HL-60/S4 treated with retinoic acid at 250 ng/mL for 4 days and 3 days (cell line): ENCODE measurements around the gene ZDHHC14.
"Not testable (repeated sequence)": the region's sequence is repeated elsewhere in the genome, so short reads cannot be mapped to it uniquely, and the experiment has no call there.

ENCODE experiments used
- in situ Hi-C: fragments of 300-500 bp; cut with MboI; formaldehyde crosslinking; loops from 2 replicates; pipeline ENCODE4 v1.7.0; 2022; ENCODE audit warnings: low sequenced_read_pairs

The ZDHHC14 gene

DNA sequence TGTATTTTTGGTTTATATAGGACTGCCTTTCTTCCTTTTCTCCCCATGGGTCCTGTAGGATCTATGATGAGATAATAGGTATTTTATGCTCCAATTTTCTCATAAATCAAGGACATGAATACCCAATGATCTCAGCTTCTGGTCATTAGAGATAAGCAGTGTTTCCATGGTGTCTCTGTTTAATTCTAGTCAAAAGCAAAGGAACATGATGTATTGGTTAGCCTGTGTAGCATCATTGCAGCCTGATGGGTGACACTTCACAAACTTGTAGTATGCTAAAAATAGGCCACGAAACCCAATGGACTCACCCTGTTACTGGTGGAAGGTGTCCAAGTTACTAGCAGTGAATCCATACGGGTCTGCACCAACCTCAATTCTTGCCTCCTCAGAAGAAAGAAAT, 325.9 kb downstream of the ZDHHC14 start:
- in situ Hi-C loops: no loop called here

DNA sequence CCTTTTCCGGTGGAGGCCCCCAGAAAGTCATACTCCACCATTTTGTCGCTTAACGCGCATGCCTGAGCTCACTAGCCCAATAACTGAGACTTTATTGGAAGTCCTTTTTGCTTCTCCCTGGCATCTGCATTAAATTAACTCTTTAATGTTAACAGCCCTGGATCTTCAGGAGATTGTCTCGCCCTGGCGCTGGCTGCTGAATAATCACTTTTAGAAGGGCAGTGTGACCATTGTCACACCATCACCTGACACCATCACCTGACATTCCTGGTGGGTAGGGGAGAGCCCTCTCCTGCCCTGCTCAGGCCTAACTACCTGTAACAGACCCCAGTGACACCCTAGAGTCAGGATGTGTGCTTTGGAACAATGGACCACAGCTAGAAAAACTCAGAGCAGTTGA, 326.6 kb downstream of the ZDHHC14 start:
- in situ Hi-C loops: no loop called here

DNA sequence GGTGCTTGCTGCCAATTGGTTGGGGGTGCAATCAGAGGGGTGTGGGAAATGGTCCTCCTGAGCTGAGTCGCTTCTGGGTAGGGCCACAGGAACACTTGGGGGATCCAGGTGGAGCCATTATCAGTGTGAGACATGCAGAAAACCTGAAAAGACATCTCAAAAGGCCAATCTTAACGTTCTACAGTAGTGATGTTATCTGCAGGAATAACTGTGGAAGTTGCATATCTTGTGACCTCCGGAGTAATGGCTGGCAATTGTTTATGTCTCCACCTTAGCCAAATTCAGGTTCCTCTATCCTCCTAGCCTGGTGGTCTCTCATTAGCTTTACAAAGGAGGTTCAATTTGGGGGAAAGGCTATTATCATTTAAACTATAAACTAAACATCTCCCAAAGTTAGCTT, 327.2 kb downstream of the ZDHHC14 start:
- in situ Hi-C loops: no loop called here

- in situ Hi-C loops: no loop called here
Observed at GRCh38 chr6:157708933-157709332, 327.9 kb downstream of the ZDHHC14 start.

- in situ Hi-C loops: no loop called here
Observed at GRCh38 chr6:157709555-157709954, 328.6 kb downstream of the ZDHHC14 start.

DNA sequence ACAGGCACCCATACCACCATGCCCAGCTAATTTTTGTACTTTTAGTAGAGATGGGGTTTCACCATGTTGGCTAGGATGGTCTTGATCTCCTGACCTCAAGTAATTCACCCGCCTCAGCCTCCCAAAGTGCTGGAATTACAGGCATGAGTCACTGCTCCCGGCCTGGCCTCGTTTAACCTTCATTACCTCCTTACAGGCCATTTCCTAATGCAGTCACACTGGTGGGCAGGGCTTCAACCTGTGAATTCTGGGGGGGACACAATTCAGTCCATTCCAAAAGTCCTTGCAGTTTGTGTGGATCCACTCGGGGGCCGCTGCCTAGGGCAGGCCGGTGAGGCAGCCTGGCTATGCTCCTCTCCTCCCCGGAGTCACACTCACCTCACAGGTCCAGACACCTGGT, 329.6 kb downstream of the ZDHHC14 start:
- in situ Hi-C loops: no loop called here

DNA sequence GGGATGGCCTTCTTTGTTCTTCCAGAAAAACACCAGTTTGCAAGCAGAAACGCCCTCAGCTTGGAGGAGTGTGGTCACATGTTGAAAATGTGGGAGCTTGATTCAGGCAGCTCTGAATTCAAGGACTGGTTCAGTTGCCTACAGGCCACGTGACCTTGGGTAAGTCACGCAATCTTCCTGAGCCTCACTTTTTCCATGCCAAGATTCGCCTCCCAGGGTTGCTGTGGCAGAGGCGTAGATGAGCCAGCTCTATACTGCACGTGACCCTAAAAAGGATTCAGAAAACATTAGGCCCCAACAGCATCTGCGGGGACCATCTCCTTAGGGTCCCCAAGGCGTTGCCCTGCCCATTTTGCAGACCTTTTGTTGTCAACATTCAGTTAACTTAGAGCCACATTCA, 330.1 kb downstream of the ZDHHC14 start:
- in situ Hi-C loops: no loop called here

- in situ Hi-C loops: no loop called here
Observed at GRCh38 chr6:157712585-157713295, 331.8 kb downstream of the ZDHHC14 start.

DNA sequence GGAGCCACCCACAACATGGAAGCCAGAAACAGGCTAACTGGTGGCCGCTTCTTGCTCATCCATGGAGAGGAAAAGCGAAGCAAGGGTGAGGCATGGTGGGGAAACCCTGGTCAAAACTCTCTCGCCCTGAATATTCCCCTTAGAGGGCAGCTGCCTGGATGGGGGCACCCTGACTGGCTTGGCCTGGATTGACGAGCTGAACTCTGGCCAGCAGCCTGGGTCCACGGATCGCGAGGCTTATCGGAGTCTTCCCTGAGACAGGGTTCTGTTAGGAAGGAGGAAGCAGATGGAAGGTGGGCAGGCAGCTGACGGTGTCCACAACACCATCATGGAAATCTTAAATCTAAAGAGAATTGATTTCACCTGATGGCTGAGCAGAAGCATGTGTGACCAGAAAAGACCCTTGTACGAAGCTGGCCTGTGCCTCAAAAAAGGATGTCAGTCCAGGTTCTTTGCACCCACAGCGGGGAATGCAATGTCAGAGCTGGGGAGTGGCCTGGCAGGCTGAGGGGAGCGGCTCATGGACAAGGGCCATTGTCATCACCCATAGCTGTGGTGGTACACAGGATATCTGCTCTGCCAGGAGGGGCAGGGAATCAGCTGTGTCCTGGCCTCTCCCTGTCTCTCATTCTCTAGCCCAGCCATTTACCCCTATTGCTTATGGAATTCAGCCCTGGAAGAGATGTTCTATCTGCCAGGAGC, 332.6 kb downstream of the ZDHHC14 start:
- in situ Hi-C loops: no loop called here

DNA sequence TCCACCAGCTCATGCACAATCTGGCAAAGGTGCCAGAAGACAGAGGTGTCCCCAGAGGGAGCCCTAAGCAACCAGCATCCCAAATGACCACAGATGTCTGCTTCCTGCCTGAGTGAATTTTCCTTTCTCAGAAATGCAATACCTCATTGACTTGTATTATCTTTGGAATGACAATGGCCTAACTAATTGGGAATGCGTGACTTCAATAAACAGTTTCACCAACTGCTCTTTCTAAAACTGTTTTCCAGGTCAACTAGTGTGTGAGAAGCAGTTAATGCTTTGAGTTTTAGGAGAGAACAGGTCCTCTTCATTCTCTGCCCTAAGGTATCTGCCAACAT, 333.1 kb downstream of the ZDHHC14 start:
- in situ Hi-C loops: no loop called here

- in situ Hi-C loops: no loop called here
Observed at GRCh38 chr6:157715728-157716164, 334.8 kb downstream of the ZDHHC14 start.

DNA sequence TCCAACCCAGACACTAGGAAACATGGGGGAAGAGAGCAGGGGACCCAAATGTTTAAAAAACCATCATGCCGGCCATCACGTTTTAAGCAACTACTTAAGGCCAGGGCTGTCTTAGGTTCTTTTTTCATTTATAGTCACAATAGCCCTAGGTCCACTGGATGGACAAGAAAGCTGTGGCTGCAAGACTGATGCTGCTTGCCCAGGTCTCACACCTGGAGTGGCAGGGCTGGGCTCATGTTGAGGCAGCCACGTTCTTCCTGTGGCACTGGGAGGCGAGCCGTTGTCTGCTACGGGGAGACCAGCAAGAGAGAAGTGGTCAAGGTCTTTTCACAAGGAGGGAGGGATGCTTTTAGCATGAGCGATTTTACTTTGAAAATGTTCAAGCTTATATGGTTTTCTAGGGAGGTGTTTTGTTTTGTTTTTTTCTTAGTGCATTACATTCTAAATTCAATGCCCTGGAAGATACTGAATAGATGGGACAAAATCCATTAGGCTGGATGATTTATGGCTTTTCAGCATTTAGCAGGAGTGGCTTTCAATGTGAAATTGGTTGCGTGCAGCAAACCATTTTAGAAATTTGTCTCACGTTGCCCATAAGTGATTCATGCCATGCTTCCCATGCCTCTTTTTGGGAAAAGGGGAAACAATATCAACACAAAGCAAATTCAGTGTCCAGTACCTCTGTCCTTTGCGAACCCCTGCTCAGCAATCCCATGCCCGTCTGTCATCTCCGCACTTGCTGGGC, 335.4 kb downstream of the ZDHHC14 start:
- in situ Hi-C loops: no loop called here

DNA sequence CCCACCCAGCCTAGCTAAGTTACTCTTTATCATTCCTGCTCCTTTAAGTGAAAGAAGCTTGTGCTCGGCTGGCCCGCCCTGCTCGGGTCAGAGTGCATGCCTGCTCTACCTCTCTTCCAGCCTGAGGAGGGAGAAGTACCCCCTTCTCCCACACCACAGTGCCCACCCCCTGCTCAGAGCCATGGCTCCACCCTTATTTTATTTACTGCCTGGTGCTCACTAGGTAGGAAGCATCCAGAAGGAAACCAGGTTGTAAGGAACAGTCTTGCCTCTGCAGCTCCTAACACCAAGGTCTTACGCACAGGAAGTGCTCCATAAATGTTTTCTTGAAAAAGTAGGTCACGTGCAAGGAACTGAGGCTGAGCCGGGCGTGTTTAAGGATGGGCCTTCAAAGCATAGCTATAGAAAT, 336.4 kb downstream of the ZDHHC14 start:
- in situ Hi-C loops: no loop called here

- in situ Hi-C loops: no loop called here
Observed at GRCh38 chr6:157718503-157719187, 337.7 kb downstream of the ZDHHC14 start.

- in situ Hi-C loops: not testable (repeated sequence)
Observed at GRCh38 chr6:157720964-157721363, 340.0 kb downstream of the ZDHHC14 start.

DNA sequence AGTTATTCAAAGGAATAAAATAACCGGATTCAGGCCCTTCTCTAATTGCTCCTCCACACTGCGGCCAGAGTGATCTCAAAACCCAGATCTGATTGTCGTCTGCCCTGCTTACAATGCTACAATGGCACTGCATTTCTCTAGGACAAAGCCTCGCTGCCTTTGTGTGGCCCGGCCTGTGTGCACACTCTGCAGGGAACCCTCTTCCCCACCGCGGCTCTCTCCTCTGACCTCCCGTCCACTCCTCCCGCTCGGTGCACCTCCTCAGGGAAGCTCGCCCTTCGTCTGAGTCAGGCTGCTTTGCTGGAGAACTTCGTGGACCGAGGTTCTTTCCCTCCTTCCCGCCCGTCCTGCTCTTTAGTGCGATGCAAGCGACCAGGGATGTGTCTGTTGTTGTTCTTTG, 340.4 kb downstream of the ZDHHC14 start:
- in situ Hi-C loops: no loop called here

- in situ Hi-C loops: no loop called here
Observed at GRCh38 chr6:157721830-157722229, 340.8 kb downstream of the ZDHHC14 start.

- in situ Hi-C loops: no loop called here
Observed at GRCh38 chr6:157723376-157723775, 342.4 kb downstream of the ZDHHC14 start.

GRCh38 chr6:157724138-157724820, 343.3 kb downstream of the ZDHHC14 start:
- in situ Hi-C loops: no loop called here

DNA sequence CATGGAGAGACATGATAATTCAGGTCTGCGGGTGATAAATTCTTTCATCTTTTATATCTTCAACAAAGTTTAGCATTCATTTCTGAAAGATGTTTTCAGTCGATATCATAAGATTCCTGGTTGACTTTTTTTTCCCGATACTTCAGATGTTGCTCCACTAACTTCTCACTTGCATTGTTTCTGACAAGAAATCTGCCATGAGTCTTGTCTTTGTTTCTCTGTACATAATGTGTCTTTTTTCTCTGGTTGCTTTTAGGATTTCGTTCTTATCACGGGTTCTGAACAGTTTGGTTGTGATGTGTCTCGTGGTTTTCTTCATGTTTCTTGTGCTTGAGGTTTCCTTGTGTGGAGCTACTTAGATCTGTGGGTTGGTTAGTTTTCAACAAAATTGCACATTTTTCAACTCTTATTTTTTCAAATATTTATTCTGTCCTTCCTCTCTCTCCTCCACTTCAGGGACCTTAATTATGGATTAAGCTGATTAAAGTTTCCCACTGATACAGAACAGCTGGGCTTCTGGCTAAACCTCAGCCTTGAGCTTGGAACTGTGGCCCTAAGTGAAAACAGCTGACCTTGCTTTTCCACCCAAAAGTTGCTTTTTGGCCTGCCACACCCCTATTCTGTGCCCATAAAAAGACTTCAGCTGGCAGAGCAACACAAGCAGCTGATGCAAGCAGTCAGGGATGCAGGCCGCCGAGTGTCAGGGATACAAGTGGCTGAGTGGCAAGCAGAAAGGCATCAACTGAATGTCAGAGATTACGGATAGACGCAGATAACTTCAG, 344.2 kb downstream of the ZDHHC14 start:
- in situ Hi-C loops: no loop called here
